Liver (tissue), 3 donors: ENCODE measurements around the gene TMEM63A.
"Not testable (repeated sequence)": the region's sequence is repeated elsewhere in the genome, so short reads cannot be mapped to it uniquely, and the experiment has no call there.

Source experiments
- EGR1 ChIP-seq, 2 donors: IDR thresholded peaks; 2 replicates each; pipeline ENCODE4 v1.6.1; 2016 to 2018; ENCODE audit warnings: antibody characterized with exemption in 2 of 2, low read depth in 2 of 2
- HNF4A ChIP-seq, 2 donors: conservative IDR thresholded peaks; 2 replicates each; pipeline ENCODE4 v1.6.1; 2016; ENCODE audit warnings: antibody characterized with exemption in 2 of 2, mild to moderate bottlenecking in 2 of 2
- JUND ChIP-seq, 2 donors: IDR thresholded peaks; 2 replicates each; pipeline ENCODE4 v1.6.1; 2016; ENCODE audit warnings: antibody characterized with exemption in 2 of 2
- RAD21 ChIP-seq, 2 donors: IDR thresholded peaks; 2 replicates each; pipeline ENCODE4 v1.6.1; 2016; ENCODE audit warnings: antibody characterized with exemption in 2 of 2, mild to moderate bottlenecking in 2 of 2
- RXRA ChIP-seq, 2 donors: IDR thresholded peaks; 2 replicates each; pipeline ENCODE4 v1.6.1; 2017 to 2018; ENCODE audit warnings: antibody characterized with exemption in 2 of 2, mild to moderate bottlenecking in 1 of 2
- SP1 ChIP-seq: IDR thresholded peaks from 2 replicates; pipeline ENCODE4 v1.6.1; 2018; ENCODE audit warnings: antibody characterized with exemption, mild to moderate bottlenecking
- YY1 ChIP-seq: IDR thresholded peaks from 2 replicates; pipeline ENCODE4 v1.6.1; 2016; ENCODE audit warnings: antibody characterized with exemption, mild to moderate bottlenecking
- TF ChIP-seq, protein P1 (sequence below): fragments of 150-350 bp; IDR thresholded peaks from 2 replicates; pipeline ENCODE4 v1.5.1; 2017; ENCODE audit warnings: improper control_type of control experiment, low read depth, low read length; ENCODE audit not compliant: missing input control
- TF ChIP-seq, protein P2 (sequence below): IDR thresholded peaks from 2 replicates; pipeline ENCODE4 v1.6.1; 2016; ENCODE audit warnings: antibody characterized with exemption
- TF ChIP-seq, protein P3 (sequence below): IDR thresholded peaks from 2 replicates; pipeline ENCODE4 v1.6.1; 2016; ENCODE audit warnings: antibody characterized with exemption, mild to moderate bottlenecking
- donor health status: healthy.
- donor health status: healthy.

DNA sequence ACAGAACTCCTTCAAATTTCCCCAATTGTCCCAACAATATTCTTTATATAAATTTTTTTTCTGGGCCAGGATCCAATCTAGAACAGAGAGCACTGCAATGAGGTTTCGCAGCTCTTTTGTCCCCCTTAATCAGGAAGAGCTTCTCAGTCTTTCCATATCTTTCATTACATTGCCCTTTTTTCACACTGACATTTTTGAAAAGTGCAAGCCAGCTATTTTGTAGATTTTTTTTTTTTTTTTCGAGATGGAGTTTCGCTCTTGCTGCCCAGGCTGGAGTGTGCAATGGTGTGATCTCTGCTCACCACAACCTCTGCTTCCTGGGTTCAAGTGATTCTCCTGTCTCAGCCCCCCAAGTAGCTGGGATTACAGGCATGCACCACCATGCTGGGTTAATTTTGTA lies 75.4 kb downstream of the TMEM63A start:
- TF ChIP-seq, protein P1, sequence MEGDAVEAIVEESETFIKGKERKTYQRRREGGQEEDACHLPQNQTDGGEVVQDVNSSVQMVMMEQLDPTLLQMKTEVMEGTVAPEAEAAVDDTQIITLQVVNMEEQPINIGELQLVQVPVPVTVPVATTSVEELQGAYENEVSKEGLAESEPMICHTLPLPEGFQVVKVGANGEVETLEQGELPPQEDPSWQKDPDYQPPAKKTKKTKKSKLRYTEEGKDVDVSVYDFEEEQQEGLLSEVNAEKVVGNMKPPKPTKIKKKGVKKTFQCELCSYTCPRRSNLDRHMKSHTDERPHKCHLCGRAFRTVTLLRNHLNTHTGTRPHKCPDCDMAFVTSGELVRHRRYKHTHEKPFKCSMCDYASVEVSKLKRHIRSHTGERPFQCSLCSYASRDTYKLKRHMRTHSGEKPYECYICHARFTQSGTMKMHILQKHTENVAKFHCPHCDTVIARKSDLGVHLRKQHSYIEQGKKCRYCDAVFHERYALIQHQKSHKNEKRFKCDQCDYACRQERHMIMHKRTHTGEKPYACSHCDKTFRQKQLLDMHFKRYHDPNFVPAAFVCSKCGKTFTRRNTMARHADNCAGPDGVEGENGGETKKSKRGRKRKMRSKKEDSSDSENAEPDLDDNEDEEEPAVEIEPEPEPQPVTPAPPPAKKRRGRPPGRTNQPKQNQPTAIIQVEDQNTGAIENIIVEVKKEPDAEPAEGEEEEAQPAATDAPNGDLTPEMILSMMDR, result not testable (repeated sequence)
- TF ChIP-seq JUND (IDR thresholded peaks at IDR 0.05); SP1; RAD21 (IDR thresholded peaks at IDR 0.05); EGR1 (IDR thresholded peaks at IDR 0.05; ENCODE audit: low read depth in 2 of 2); HNF4A (conservative IDR thresholded peaks at IDR 0.05); YY1; RXRA (IDR thresholded peaks at IDR 0.05): not testable (repeated sequence)
- TF ChIP-seq, protein P2, sequence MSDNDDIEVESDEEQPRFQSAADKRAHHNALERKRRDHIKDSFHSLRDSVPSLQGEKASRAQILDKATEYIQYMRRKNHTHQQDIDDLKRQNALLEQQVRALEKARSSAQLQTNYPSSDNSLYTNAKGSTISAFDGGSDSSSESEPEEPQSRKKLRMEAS, result not testable (repeated sequence)
- TF ChIP-seq, protein P3, sequence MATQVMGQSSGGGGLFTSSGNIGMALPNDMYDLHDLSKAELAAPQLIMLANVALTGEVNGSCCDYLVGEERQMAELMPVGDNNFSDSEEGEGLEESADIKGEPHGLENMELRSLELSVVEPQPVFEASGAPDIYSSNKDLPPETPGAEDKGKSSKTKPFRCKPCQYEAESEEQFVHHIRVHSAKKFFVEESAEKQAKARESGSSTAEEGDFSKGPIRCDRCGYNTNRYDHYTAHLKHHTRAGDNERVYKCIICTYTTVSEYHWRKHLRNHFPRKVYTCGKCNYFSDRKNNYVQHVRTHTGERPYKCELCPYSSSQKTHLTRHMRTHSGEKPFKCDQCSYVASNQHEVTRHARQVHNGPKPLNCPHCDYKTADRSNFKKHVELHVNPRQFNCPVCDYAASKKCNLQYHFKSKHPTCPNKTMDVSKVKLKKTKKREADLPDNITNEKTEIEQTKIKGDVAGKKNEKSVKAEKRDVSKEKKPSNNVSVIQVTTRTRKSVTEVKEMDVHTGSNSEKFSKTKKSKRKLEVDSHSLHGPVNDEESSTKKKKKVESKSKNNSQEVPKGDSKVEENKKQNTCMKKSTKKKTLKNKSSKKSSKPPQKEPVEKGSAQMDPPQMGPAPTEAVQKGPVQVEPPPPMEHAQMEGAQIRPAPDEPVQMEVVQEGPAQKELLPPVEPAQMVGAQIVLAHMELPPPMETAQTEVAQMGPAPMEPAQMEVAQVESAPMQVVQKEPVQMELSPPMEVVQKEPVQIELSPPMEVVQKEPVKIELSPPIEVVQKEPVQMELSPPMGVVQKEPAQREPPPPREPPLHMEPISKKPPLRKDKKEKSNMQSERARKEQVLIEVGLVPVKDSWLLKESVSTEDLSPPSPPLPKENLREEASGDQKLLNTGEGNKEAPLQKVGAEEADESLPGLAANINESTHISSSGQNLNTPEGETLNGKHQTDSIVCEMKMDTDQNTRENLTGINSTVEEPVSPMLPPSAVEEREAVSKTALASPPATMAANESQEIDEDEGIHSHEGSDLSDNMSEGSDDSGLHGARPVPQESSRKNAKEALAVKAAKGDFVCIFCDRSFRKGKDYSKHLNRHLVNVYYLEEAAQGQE, result not testable (repeated sequence)
